ENCODE results near the gene C4A. TPM values are rescaled to one million over a fixed set of nuclear protein-coding genes. Genes with fewer than 3 reads are reported as not detected.

C4A gene
- polyA plus RNA-seq, 3 donors, result 12.6 TPM; not detected in 2

GRCh38 chr6:32047084-32047478 lies 65.2 kb downstream of the C4A start:
- peak in 1 of 3 donors; percentile 24 for DNase-seq
- H3K27me3 ChIP-seq (ENCODE audit: control insufficient read depth in 2 of 2, insufficient read depth in 2 of 2, low read length in 2 of 2), result no peaks in the 10 kb centered on the region
- H3K79me2 ChIP-seq (ENCODE audit: insufficient read depth, low read length), result no peaks in the 10 kb centered on the region
- no peaks in the 10 kb centered on the region for H4K20me1 ChIP-seq (ENCODE audit: insufficient read depth, low read length)
- H3K36me3 ChIP-seq (replicated peaks in 1 of 2; ENCODE audit: control insufficient read depth in 1 of 2, insufficient read depth in 2 of 2, low read length in 2 of 2), result no peaks in the 10 kb centered on the region
- peaks cover 1 to 3% (median 2%) of the 10 kb centered on the region in 3 donors for H3K27me3 Mint-ChIP-seq (ENCODE audit: low read depth in 3 of 3)
- H2AFZ ChIP-seq (ENCODE audit: insufficient read depth, low read depth, low read length, poor library complexity, severe bottlenecking), result no peak overlapping the region
- no peak overlapping the region for H3K9ac ChIP-seq (ENCODE audit: insufficient read depth, low read length, poor library complexity, severe bottlenecking)
- no peaks in the 10 kb centered on the region for H3K4me1 ChIP-seq (ENCODE audit: control insufficient read depth in 1 of 2, insufficient read depth in 2 of 2, low read length in 2 of 2)
- peaks cover 4% of the 10 kb centered on the region for H3K4me1 Mint-ChIP-seq
- H3K9me3 ChIP-seq (replicated peaks in 1 of 2; ENCODE audit: control insufficient read depth in 1 of 2, insufficient read depth in 1 of 2, low read length in 2 of 2), result no peaks in the 10 kb centered on the region
- no peak for TF ChIP-seq CTCF (IDR thresholded peaks at IDR 0.05)
- H3K9me3 Mint-ChIP-seq, result no peaks in the 10 kb centered on the region
- H3K4me3 ChIP-seq (replicated peaks in 1 of 3; ENCODE audit: low read depth in 2 of 3, low read length in 3 of 3), result no peak overlapping the region
- intact Hi-C loops (cut with micrococcal nuclease), result no loop called here
- no peak overlapping the region for H3K4me3 Mint-ChIP-seq
- no peaks in the 10 kb centered on the region for H3K36me3 Mint-ChIP-seq
- H3K27ac Mint-ChIP-seq, result no peak overlapping the region
- 94% methylated on average over 6 of the region's 11 CpGs for WGBS (ENCODE audit: insufficient coverage)
- H3K4me2 ChIP-seq (replicated peaks; ENCODE audit: extremely low read depth, low read length, poor library complexity, severe bottlenecking), result no peak overlapping the region
- no peak overlapping the region for H3K27ac ChIP-seq (ENCODE audit: low read depth in 1 of 2, low read length in 2 of 2)

GRCh38 chr6:32047539-32047854 lies 65.6 kb downstream of the C4A start:
- H3K4me1 ChIP-seq (ENCODE audit: control insufficient read depth in 1 of 2, insufficient read depth in 2 of 2, low read length in 2 of 2), result no peaks in the 10 kb centered on the region
- no peak for TF ChIP-seq CTCF (IDR thresholded peaks at IDR 0.05)
- Mint-ChIP-seq H3K9me3 (no peaks in the 10 kb centered on the region), H3K36me3 (no peaks in the 10 kb centered on the region), H3K4me3 (no peak overlapping the region), H3K27me3 (ENCODE audit: low read depth in 3 of 3) (peaks cover 1 to 3% (median 2%) of the 10 kb centered on the region in 3 donors), H3K4me1 (peaks cover 4% of the 10 kb centered on the region), H3K27ac (no peak overlapping the region)
- no peak overlapping the region for H3K4me3 ChIP-seq (replicated peaks in 1 of 3; ENCODE audit: low read depth in 2 of 3, low read length in 3 of 3)
- intact Hi-C loops (cut with micrococcal nuclease), result no loop called here
- H3K9me3 ChIP-seq (replicated peaks in 1 of 2; ENCODE audit: control insufficient read depth in 1 of 2, insufficient read depth in 1 of 2, low read length in 2 of 2), result no peaks in the 10 kb centered on the region
- H3K9ac ChIP-seq (ENCODE audit: insufficient read depth, low read length, poor library complexity, severe bottlenecking), result no peak overlapping the region
- no peaks in the 10 kb centered on the region for H3K27me3 ChIP-seq (ENCODE audit: control insufficient read depth in 2 of 2, insufficient read depth in 2 of 2, low read length in 2 of 2)
- H3K79me2 ChIP-seq (ENCODE audit: insufficient read depth, low read length), result no peaks in the 10 kb centered on the region
- H3K36me3 ChIP-seq (replicated peaks in 1 of 2; ENCODE audit: control insufficient read depth in 1 of 2, insufficient read depth in 2 of 2, low read length in 2 of 2), result no peaks in the 10 kb centered on the region
- WGBS (ENCODE audit: insufficient coverage), result 77% methylated on average over 6 of the region's 6 CpGs
- no peak for DNase-seq
- no peak overlapping the region for H2AFZ ChIP-seq (ENCODE audit: insufficient read depth, low read depth, low read length, poor library complexity, severe bottlenecking)
- no peaks in the 10 kb centered on the region for H4K20me1 ChIP-seq (ENCODE audit: insufficient read depth, low read length)
- H3K27ac ChIP-seq (ENCODE audit: low read depth in 1 of 2, low read length in 2 of 2), result no peak overlapping the region
- H3K4me2 ChIP-seq (replicated peaks; ENCODE audit: extremely low read depth, low read length, poor library complexity, severe bottlenecking), result no peak overlapping the region

Data from CD14-positive monocyte (primary cell).